Measurements from ENCODE around the gene MYOCD.

DNA sequence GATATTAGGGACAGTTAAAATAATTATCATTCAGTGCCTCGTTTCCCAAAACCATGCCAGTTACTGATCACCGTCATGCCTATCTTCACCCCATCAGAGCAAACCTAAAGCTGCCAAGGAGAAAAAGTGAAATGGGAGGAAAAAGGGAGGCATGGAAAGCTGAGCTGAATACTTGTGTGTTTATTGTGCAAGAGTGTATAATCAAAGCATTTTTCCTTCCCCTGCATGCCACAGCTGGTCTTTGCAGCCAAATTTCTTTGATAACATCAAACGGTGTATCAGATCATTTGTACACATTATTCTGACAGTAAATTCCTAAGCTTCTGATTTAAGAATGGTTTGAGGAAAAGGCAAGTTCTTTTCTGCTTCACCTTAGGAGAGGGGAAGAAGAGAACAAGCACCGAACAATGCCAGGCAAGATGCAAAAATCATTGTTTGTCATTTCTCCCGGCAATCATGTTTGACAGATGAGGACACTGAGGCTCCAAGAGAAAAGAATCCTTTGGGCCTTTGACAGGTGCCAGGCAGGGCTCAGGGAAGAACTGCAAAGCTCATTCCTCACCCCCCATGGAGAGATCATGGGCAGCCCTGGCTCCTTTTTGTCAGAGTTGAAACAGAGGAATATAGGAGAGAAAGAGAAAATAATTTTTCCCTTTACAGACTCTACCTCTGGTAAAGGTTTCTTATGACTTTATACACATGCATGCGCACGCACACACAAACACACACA, 72.2 kb downstream of the MYOCD start:
- TF ChIP-seq, protein P1, sequence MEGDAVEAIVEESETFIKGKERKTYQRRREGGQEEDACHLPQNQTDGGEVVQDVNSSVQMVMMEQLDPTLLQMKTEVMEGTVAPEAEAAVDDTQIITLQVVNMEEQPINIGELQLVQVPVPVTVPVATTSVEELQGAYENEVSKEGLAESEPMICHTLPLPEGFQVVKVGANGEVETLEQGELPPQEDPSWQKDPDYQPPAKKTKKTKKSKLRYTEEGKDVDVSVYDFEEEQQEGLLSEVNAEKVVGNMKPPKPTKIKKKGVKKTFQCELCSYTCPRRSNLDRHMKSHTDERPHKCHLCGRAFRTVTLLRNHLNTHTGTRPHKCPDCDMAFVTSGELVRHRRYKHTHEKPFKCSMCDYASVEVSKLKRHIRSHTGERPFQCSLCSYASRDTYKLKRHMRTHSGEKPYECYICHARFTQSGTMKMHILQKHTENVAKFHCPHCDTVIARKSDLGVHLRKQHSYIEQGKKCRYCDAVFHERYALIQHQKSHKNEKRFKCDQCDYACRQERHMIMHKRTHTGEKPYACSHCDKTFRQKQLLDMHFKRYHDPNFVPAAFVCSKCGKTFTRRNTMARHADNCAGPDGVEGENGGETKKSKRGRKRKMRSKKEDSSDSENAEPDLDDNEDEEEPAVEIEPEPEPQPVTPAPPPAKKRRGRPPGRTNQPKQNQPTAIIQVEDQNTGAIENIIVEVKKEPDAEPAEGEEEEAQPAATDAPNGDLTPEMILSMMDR (IDR thresholded peaks at IDR 0.05) = no peak
- TF ChIP-seq POLR2A (IDR thresholded peaks at IDR 0.05; ENCODE audit: low read depth) (no peak), EP300 (IDR thresholded peaks at IDR 0.05) (no peak)

Measured in esophagus muscularis mucosa (tissue), 4 donors.